AG08396 (cell line): ENCODE results near the gene HHAT.

Source experiments
- DNase-seq: peaks from one replicate; pipeline ENCODE4 v3.0.0; 2012; ENCODE audit warnings: low spot score, mixed read lengths

HHAT gene

DNA sequence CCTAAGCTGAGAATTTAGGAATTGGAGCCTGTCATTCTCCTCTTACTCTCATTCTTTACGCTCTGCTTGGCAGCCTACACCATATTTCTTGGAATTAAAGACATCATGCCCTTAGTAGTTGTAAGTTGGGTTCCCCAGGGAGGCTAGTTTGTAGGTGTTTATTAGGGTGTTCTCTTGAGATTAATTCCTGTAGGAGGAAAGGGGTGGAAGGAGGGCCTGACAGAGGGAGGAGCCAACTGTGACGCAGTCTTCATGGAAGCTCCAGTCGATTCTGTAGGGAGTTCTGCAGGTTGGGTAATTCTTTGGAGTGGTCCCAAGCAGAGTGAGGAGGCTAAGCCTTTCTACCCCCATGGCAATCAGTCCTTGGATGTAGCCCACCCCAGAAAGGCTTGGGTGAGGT, 111.4 kb downstream of the HHAT start:
- DNase-seq: no peak

DNA sequence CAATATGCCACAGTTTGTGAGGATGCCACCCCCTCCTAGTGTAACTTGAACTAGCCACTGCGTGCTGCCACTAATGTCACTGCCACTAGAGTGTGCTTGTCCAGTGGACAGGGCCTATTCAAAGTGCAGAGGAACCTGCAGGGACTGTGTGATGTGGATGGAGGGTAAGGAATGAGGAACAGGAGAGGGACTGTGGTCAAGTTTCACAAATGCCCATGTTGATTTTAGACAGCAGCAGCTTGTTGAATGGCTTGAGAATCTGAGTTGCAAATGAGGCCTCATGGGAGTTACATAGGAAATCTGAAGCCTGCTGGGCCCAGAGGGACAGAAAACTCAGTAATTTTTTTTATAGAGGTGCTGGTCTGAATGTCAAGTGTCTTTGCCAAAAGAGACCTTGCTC, 112.3 kb downstream of the HHAT start:
- no peak for DNase-seq

DNA sequence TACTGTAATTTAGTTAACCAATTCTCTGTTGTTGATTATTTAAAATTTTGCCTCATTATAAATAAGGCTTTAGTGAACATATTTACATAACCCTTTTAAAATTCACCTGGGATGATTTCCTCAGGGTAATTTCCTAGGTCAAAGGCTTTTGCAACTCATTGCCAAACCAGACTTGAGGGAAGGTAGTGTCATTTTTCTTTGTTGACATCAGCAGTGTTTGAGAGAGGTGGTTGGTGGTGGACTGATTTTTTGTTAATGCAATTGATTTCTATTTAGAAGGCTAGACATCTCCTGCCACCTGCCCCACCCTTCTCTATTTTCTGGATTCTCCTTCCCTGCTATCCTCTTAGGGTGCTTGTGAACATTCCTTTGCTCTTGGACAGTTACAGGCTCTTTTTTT, 116.8 kb downstream of the HHAT start:
- no peak for DNase-seq

DNA sequence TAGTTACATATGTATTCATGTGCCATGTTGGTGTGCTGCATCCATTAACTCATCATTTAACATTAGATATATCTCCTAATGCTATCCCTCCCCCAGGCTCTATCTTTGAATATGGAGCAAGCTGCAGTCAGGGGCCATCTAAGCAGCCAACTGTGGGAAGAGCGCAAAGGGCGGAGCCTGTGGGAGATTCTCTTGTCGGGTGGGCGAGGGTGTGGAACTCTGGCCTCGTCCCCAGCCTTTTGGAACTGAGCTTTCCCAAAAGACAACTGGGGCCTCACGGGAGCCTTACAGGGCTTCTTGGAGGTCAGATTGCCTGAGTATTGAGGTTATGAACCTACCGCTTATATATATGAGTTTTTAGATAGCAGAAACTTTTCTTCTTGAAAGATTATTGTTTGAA, 117.2 kb downstream of the HHAT start:
- DNase-seq: no peak

DNA sequence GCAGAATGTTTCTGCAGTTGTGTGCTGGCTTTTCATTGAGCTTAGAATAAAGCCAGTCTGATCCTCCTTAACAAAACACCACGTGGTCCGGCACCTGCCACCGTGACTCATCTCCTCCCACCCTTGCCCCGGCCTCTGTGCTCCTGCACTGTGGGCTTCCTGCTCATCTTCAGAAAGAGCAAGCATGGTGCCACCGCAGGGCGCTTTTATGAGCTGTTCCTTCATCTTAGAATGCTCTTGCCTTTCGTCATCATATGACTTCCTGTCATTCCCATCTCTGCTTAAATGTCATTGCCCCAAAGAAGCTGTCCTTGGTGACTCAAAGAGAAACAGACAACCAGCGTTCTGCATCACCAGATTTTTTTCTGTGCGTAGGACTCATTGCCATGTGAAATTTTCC, 117.8 kb downstream of the HHAT start:
- no peak for DNase-seq

DNA sequence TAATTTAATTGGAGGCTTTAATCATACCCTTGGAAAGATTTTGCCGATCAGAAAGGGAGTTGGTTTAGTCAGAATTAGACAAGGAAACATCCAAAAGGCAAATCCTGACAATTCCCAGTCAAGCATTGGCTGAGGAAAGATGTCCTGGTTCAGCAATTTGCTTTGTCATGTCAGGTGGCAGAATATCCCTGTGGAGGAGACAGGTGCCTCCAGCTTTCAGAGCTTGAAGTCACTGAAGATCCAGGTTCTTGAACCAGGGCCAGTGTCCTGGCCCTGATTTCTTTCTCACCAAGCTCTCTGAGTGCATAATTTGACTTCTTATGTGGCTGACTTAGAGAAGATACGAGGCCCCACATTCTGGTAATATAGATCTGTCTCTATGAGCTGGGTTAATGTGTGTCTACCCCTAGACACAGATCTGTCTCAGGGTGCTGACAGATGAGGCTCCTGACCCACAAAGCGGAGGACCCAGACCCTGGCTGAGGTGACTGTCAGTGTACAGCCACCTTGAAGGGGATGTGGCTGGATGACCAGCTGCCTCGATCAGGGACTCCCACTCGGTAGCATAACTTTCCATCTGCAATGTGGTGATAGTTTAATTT, 118.9 kb downstream of the HHAT start:
- DNase-seq: no peak

DNA sequence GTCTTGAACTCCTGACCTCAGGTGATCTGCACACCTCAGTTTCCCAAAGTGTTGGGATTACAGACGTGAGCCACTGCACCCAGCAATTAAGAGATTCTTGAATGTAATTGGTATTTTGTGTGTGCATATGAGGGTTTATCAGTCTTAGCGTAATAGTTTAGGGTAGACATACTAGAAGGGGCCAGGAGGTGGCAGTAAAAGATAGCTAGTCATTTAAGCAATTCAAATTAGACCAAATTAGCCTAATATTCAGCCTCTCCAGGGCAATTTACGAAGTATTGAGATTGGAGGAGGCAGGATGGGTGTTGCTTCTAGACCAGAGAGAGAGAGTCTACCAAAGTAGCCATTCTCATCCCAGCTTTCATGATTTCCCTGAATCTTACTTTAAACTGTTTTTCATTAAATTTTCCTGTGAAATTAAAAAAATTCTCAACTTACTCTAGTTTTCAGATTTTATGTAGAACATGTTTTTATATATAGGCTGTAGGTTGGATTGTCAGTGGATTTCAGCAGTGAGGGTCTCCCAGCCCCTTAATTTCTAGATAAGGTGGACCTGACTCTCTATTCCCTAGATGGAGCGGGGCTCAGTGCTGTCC, 119.7 kb downstream of the HHAT start:
- DNase-seq: peak; percentile 29

DNA sequence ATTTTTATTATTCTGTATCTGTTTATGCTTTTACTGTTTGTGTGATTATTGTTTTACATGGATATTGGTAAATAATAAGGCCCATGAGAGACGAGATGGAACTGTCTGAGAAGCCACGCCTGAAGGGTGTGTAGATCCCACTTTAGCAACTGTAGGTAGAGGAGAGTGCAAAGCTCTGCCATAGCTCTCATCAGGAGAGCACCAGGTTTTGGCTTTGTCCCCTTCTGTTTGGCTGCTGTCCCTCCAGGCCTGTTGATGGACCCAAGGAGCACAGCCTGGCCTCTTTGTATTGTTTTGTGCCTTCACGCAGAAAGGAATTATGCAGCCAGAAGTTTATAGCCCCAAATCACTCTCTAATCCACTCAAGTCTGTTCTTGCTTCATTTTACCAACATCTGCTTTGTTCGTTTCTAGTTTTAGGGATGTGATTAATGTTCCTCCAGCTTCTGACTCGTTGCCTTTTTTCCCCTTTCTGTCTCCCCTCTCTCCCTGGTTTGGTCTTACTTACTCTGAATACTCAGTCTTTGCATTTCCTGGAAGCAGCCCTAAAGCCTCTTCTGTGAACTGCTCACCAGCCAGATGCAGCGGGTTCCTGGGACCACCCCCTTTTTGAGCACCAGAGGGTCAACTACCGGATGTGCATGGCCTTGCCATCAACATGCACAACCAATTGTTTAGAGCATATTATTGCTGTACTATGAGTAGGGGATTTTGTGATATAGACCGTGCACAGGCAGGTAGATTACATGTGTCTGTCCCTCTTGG, 127.3 kb downstream of the HHAT start:
- no peak for DNase-seq

DNA sequence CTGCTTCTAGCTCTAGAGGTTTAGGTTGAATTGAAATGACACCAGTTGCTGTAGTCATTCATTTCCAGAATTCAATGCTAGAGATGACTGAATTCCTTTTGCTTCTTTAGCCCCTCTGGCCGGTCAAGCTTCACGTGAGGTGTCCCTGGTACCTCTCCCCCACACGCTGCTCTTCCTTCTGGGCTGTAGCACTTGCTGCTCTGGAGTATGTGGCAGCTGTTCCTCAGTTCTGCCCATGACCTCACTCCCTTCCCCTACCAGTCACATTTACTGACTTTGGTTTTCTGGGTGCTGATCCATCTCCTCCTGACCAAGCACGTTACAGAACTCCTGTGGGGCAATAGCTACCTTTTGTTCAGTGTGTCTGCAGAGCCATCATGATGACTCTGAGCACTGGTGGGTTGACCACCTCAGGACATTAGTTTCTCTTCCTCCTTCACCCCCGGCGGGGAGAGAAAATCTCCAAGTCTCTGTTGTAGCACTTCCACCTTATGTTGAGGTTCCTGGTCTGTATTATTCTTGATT, 128.1 kb downstream of the HHAT start:
- DNase-seq: no peak

DNA sequence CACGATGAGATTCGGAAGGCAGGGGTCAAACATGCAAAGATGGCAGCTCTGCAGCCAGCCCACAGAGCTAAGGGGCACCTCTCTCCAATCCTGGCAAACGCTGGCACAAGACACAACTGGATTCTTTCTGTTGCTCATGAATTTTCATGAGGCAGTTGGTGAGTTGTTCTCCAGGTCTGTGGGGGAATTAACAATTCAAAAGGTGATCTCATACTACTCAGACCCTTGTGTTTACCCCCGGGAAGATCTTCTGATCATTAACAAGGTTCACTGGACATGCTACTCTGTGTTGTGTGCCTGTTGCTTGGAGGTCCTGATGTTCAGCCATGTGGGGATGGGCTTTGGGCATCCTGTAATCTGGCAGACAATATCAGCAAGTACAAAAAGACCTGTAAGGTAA, 128.9 kb downstream of the HHAT start:
- no peak for DNase-seq

DNA sequence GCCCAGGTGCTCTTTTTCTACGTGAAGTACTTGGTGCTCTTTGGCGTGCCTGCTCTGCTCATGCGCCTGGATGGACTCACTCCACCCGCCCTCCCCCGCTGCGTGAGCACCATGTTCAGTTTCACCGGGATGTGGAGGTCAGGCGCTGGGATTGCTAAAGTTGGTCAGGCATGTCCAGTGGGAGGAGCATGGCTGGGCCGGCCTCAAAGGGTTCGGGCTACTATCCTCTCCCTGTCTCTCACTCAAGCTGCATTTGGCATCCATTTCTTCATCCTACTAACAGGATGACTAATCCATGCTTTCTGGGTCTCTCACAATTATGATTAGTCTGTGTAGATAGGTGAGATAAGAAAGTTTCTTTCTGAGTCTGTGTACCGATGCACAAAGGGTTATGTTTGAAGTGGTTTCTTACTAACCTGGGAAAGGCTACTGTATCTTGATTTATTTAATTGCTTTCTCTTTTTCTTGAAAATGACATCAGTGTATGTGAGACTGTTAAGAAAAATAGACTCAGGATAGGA, 135.9 kb downstream of the HHAT start:
- no peak for DNase-seq

DNA sequence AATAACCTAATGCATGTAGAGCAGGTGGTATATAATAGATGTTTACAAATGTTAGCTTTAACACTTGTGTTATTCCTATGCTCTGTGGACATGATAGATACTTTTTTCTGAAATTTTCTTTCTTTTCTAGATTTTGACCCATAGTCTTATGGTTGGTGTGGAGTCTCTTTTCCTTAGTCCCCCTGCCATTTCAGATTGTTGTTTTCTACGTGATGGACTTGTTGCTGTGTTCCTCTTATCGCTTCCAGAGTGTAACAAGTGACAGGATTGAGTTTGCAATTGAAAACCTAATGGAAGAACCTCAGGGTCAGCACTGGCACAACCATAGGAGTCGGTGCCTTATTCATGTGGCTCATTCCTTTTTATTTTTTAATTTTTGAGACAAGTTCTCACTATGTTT, 136.4 kb downstream of the HHAT start:
- no peak for DNase-seq

DNA sequence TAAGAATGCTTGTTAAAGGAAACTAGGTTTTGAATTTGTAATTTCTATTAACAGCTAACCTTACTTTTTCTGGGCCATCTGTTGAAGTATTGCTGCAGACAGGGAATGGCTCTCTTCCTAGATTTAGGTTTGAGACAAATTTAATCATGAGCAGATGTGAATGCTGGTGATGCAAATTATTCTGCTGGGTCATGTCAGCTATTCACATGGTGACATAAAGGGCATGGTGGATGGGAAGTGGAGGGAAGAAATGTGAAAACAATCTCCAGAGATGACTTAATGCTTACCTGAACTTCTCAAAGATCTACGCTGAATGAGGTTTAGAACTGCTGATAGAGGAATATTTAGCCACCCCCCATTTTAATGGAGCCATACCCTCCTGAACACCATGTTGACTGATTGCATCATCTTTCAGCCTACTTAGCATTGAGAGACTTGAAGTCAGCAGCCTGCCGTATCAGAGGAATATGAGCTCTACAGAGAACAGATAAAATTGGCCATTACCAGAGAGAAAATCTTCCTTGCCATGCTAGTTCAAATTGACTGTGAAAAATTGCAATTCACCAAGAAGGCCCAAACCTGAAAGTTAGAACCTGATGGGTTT, 138.8 kb downstream of the HHAT start:
- DNase-seq: no peak

DNA sequence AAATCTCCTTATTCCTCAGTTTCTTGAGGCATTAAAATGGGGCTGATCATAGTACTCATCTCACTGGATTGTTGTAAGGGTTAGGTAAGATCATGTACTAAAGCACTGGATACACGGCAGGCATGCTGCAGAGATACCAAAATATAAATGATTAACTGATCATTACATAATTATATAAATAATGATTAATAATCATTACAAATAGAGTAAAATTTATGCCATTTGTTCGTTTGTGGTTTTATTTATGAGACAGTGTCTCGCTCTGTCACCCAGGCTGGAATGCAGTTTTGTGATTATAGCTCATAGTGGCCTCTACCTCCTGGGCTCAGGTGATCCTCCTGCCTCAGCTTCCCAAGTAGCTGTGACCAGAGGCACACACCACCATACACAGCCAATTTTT, 140.7 kb downstream of the HHAT start:
- DNase-seq: no peak

DNA sequence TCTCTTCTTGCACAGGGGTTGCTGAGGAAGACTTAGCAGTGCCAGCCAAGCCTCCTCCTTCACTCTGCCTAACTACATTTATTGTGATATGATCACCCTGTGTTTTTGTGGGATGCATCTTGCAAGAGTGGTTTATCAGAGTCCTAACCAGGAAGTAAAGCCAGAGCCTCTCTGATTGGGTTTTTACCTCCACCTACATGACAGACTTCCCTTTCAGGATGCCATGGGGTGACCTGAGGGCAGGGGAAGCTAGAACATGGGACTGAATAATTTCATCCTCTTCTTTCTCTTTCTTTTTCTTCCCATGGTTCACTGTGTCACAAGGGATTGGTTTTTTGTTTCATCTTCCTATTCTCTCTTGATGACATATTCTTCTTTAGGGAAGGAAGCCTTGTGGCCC, 146.6 kb downstream of the HHAT start:
- no peak for DNase-seq

DNA sequence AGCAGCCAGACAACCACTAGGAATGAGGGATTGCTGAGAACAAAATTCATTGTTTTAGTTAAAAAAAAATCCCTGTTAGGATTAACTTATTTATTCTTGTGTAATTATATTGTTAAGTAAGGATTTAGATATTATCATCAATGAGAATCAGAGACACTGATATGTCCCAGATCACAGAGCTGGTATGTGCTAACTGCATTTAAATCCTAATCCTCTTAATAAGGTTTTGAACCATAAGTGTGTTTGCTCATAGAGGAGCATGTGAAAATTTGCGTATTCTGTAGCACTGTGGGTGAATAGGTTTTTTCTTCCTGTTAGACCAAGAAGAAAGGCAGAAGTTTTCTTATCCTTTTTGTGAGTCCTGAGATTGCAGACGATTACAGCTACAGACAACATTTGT, 147.1 kb downstream of the HHAT start:
- no peak for DNase-seq

DNA sequence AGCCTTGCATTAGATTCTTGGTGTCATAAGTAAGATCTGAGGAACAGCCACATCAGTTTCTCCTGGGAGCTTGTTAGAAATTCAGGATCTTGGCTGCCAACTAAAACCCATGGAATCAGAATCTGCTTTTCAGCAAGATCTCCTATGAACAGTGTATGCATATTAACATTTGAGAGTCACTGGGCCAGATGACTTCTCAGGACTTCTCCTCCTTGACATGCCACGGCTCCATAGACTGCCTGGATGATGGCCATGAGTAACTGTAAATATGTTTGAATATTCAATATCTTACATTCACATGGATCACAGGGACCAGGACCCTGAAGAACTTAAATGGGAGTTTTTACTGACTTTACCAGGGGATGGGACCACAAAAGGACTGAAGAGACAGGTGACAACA, 148.0 kb downstream of the HHAT start:
- DNase-seq: no peak

DNA sequence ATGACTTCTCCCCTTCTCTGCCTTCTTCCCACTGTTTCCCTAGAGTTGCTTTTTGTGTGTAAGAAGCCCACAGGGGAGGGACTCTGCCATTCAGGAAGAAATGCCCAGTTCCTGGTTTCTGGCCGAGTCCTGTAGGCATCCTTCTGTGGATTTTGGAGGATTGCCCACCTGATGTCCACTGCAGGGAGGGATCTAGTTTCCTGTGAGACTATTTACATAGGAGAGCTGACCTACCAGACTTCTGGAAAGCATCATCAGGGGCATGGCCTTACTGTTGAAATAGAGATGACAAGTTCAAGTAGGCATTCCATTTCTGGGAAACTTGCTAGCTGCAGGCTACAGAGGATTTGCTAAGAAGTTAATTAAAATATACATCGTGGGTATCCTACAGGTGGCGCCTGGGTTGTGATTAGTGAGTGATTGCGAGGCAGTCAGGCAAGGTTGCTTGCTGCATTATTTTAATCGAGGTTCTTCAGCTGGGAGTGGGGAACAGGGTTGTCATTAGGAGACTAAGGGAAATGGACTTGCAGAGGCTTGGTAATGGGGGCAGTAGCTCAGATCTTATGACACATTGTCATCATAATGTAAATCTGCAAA, 148.7 kb downstream of the HHAT start:
- DNase-seq: no peak

DNA sequence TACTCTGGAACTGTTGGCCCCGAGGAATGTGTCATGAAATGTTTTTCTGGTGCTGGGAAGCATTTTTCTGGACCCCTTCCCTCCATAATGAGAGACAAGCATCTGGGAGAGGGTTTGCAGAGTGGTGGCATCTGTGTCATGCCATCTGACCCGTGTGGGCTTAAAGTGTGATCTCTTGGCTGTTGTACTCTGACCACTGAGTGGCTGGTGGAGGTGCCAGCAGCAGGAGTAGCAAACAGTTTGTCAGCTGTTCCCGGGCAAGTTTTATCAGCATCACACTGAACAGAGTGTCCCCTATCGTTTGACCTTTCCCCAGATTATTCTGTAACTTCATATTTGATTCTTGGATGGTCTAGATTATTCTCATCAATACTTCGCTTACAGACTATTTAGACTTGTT, 150.1 kb downstream of the HHAT start:
- DNase-seq: no peak

DNA sequence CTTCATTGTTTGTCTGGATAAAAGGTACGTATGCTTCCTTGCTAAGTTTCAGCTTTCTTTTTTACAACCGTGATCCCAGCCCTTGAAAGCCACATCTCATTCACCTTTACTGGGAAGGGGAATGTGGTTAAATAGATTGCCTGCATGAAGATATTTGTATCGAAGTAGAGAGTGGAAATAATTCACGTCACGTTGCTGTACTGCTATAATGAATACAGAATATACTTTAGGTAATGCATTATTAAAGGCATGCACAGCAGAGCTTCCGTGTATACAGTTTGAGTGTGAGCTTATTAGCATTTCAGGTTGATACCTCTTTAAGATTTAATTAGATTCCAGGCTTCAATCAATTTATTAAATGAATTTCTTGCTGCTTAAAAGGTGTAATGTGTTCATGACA, 153.8 kb downstream of the HHAT start:
- no peak for DNase-seq

DNA sequence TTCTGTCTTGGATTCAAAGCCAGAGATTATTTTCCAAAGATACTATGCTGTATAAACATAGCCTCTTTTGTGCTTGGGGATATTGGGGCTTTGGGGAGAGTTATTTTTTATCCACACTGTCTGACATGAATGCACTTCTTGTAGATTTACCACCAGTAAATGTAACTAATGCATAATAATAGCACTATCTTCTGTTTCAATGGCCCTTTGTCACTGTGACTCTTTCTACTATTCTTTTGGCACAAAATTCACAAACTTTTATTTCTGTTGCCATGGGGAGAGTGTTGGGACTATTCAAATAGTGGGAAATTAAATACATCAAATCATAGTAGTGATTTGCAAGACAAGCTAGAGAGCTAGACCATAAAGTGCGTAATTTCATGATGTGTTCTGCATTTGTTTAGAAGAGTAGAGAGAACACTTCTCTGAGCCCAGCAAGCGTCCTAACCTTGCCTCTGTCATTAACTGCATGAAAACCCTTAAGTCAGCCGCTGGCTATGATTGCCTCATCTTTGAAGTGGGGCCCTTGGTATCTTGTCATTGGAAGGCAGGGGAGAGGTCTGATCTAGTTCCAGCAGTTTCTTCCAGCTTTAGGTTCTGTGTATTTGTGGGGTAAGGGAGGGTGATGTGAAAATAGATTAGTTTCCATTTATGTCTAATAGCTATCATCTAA, 154.4 kb downstream of the HHAT start:
- DNase-seq: no peak

DNA sequence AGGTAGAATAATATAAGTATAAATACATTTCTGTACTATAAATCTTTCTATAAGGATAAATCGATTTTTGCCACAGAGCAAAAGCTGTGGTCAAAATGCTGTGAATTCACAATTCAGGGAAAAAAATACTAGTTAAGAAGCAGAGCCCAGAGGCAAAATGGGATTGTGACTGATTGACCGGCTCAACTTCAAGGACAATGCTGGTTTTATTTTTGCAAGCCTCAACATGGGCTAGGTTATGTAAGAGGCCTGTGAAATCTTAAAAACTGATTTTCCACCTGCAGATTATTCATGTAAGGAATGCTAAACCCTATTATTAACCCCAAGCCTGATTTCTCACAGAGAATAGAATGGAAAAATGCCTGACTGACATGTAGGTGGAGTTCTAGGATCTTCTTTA, 155.1 kb downstream of the HHAT start:
- no peak for DNase-seq
